Lower leg skin (tissue), 3 donors: Measurements from ENCODE around the gene SLC25A29.

Source experiments
- CTCF ChIP-seq, 3 donors: fragments of 450-650 bp; IDR thresholded peaks; one replicate each; pipeline ENCODE4 v1.5.1; 2016; ENCODE audit warnings: antibody characterized with exemption in 3 of 3, mild to moderate bottlenecking in 3 of 3, moderate library complexity in 2 of 3
- POLR2A ChIP-seq, 2 donors: fragments of 450-650 bp; IDR thresholded peaks; one replicate each; pipeline ENCODE4 v1.6.1; 2016 to 2017; ENCODE audit warnings: antibody characterized with exemption in 2 of 2, mild to moderate bottlenecking in 1 of 2, moderate library complexity in 1 of 2

- TF ChIP-seq CTCF (IDR thresholded peaks at IDR 0.05) = no peak
- TF ChIP-seq POLR2A (IDR thresholded peaks at IDR 0.05) = no peak
Measured at GRCh38 chr14:100320157-100320856, 14.1 kb upstream of the SLC25A29 start.
